Right lobe of liver (tissue), 6 donors: Measurements from ENCODE around the gene CCDC61. TPM values are rescaled to one million over a fixed set of nuclear protein-coding genes. Genes with fewer than 3 reads are reported as not detected.

Experiments used
- ATAC-seq, 4 donors: fragments of 200-7000 bp; cut with Tn5 transposase; one replicate each; pipeline ENCODE4 v1.9.1; 2020; ENCODE audit warnings: mild to moderate bottlenecking in 4 of 4, moderate library complexity in 4 of 4
- DNase-seq, 3 donors: peaks; one replicate each; pipeline ENCODE4 v3.0.0-alpha.2; 2020
- H3K27ac ChIP-seq, 3 donors: fragments of 200-600 bp; one replicate each; pipeline ENCODE4 v1.8.0; 2022
- H3K27me3 ChIP-seq, 2 donors: fragments of 200-600 bp; one replicate each; pipeline ENCODE4 v1.8.0; 2022
- H3K36me3 ChIP-seq, 4 donors: fragments of 200-600 bp; sonication (generic) in 1 of 4; one replicate each; pipeline versions ENCODE4 v1.5.1 to v1.8.0; 2017 to 2022; ENCODE audit warnings: control low read depth in 1 of 4
- H3K4me1 ChIP-seq, 4 donors: fragments of 200-600 bp; sonication (generic) in 1 of 4; one replicate each; pipeline versions ENCODE4 v1.5.1 to v1.8.0; 2017 to 2022; ENCODE audit warnings: control low read depth in 1 of 4
- H3K4me3 ChIP-seq, 3 donors: fragments of 200-600 bp; one replicate each; pipeline ENCODE4 v1.8.0; 2022
- H3K9me3 ChIP-seq, 4 donors: fragments of 200-600 bp; sonication (generic) in 1 of 4; one replicate each; pipeline versions ENCODE4 v1.5.1 to v1.8.0; 2017 to 2022; ENCODE audit warnings: control low read depth in 1 of 4
- POLR2A ChIP-seq: fragments of 450-650 bp; IDR thresholded peaks from one replicate; pipeline ENCODE4 v1.6.1; 2017; ENCODE audit warnings: antibody characterized with exemption, mild to moderate bottlenecking
- WGBS: methylation state at CpG from one replicate; pipeline ENCODE4 v1.1.6; 2018; ENCODE audit warnings: low coverage, low lambda C conversion rate; ENCODE audit not compliant: insufficient coverage; ENCODE audit errors: missing lambda C conversion rate; 5-methylcytosine and 5-hydroxymethylcytosine counted together
- intact Hi-C, 2 donors: fragments of 100-400 bp; cut with DNase I; formaldehyde crosslinking; loops; one replicate each; pipeline versions ENCODE4 v1.11.2 to v1.14.1; 2022
- total RNA-seq, 6 experiments: library from RNA; depleted of rRNA in 2 of 6; stranded (reverse); fragments of >200 nt in 2 of 6; fragmentation: NEBNext Ultra II Directional in 3 of 6; extraction: Animal tissue kit (Norgen Biotek cat#: 25700) in 3 of 6; gene quantifications; one replicate each; pipeline versions ENCODE4 v1.1.0 to v1.2.4, GENCODE V29; 2016 to 2023
- TF ChIP-seq, protein P1 (sequence below), 4 donors: fragments of 200-600 bp in 3 of 4; fragments of 450-650 bp in 1 of 4; IDR thresholded peaks; one replicate each; pipeline versions ENCODE4 v1.5.1 to v1.8.0; 2016 to 2022; ENCODE audit warnings: antibody characterized with exemption in 4 of 4, mild to moderate bottlenecking in 2 of 4
- donor health status: DM: no; HTN: yes; CAD: no.
- donor health status: DM: no; HTN: no; CAD: no.
- donor health status: DM: no; HTN: no; CAD: no.
- donor health status: DM: no; HTN: yes; CAD: no.
- donor health status: DM: no; HTN: yes; CAD: no.

CCDC61 gene
- total RNA-seq, 6 experiments from 2014 or later = 5.8 to 9.7 (median 8.1) TPM

DNA sequence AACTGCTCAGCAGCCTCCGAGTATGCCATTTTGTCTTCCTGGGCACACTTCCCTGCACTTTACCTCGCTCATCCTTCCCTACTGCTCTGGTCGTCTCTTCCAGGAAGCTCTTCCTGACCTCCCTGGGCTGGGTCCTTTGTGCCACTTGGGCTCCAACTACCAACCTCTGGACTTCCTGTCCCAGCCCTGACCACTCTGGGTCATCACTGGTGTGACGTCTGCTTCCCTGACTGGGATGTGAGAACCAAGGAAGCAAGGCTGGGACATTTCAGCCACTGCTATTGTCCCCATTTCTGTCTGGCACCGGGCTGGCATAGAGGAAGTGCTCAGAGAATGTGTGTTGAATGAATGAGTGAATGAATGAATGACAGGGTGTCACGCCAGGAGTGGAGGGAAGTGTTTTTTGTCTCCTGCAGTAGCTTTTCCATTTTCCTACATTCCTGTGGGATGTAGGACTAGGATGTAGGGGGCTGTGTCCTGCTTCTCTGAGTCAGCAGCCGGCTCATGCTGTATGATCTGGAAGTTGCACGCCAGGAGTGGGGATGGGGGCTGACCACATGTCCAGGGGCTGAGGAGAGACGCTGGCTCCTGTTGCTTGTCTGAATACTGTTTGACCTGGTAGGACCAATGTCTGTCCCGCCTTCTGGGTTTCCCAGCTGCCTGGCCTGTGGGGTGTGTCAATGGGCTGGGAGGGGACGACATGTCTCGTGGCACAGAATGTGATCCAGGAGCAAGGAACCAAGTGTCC is 36.3 kb upstream of the CCDC61 start:
- Histone ChIP-seq H3K4me1 (no peaks in the 10 kb centered on the region), H3K27me3 (no peaks in the 10 kb centered on the region), H3K36me3 (no peaks in the 10 kb centered on the region), H3K27ac (no peak overlapping the region), H3K9me3 (no peaks in the 10 kb centered on the region), H3K4me3 (no peak overlapping the region)
- TF ChIP-seq, protein P1, sequence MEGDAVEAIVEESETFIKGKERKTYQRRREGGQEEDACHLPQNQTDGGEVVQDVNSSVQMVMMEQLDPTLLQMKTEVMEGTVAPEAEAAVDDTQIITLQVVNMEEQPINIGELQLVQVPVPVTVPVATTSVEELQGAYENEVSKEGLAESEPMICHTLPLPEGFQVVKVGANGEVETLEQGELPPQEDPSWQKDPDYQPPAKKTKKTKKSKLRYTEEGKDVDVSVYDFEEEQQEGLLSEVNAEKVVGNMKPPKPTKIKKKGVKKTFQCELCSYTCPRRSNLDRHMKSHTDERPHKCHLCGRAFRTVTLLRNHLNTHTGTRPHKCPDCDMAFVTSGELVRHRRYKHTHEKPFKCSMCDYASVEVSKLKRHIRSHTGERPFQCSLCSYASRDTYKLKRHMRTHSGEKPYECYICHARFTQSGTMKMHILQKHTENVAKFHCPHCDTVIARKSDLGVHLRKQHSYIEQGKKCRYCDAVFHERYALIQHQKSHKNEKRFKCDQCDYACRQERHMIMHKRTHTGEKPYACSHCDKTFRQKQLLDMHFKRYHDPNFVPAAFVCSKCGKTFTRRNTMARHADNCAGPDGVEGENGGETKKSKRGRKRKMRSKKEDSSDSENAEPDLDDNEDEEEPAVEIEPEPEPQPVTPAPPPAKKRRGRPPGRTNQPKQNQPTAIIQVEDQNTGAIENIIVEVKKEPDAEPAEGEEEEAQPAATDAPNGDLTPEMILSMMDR (IDR thresholded peaks at IDR 0.05) = no peak
- TF ChIP-seq POLR2A = no peak
- intact Hi-C loops = no loop called here
- ATAC-seq = peak in 2 of 4 donors; percentile 9 to 31
- WGBS = 26% methylated on average over 6 of the region's 12 CpGs
- DNase-seq = no peak

DNA sequence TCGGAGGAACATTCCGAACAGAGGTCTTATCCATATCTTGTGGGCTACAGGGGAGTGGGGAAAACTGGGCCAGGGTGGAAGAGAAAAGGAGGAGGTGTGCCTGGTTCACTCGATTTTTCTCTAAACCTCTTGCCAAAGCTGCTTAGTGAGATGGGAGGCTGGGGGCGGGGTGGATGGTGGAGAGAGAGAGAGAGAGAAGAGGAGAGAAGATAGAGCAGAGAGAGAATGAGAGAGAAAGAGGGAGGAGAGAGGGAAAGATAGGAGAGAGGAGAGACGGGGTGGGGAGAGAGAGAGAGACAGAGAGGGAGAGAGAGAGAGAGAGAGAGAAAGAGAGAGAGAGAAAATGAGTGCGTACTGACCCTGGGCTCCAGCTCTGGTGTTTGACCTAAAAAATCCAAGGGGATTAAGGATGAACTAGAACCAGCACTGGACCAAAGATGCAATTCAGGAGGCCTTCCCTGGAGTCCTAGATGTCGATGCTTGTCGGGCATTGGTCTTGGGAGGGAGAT is 35.7 kb upstream of the CCDC61 start:
- TF ChIP-seq POLR2A = no peak
- TF ChIP-seq, protein P1 (IDR thresholded peaks at IDR 0.05) = no peak
- ATAC-seq = no peak

DNA sequence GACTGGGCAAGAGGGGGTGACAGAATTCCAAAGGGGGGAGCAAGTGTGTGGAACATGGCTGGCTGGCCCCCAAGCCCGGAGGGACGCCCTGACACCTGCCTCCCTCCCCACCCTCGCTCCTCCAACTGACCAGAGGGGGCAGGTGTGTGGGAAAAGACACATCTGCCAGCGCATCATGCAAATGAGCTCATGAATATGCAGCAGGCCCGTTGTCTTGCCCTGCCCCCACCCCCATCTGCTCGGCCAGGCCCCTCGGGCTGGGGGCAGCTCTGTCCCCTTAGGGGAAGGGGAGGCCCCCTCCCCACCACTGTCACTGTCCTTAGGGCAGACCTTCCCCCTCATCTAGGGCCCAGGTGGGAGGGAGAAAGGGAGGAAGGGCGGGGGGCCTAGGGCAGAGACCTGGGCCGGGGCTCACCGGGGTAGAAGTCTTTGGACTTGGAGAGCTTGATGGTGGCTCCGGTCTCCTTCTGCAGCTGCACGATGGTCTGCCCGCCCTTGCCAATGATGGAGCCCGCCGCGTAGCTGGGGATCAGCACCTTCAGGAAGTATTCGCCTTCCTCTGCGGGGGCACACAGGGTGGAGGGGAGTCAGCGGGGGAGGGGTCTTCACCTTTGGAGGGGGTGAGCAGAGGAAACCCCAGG is 34.6 kb upstream of the CCDC61 start:
- H3K9me3 ChIP-seq = no peaks in the 10 kb centered on the region
- no peak for ATAC-seq
- H3K27ac ChIP-seq = no peak overlapping the region
- TF ChIP-seq, protein P1 (IDR thresholded peaks at IDR 0.05) = no peak
- no peak for TF ChIP-seq POLR2A
- H3K36me3 ChIP-seq = no peaks in the 10 kb centered on the region
- DNase-seq = no peak
- 4% methylated on average over 6 of the region's 19 CpGs for WGBS
- H3K4me1 ChIP-seq = no peaks in the 10 kb centered on the region
- H3K27me3 ChIP-seq = no peaks in the 10 kb centered on the region
- intact Hi-C loops = no loop called here
- H3K4me3 ChIP-seq = no peak overlapping the region

More for the DNA sequence above, 35.7 kb upstream of the CCDC61 start:
- DNase-seq = no peak
- no peaks in the 10 kb centered on the region for H3K36me3 ChIP-seq
- H3K27ac ChIP-seq = no peak overlapping the region
- no peak overlapping the region for H3K4me3 ChIP-seq
- WGBS = 37% methylated on average over 8 of the region's 8 CpGs
- H3K9me3 ChIP-seq = no peaks in the 10 kb centered on the region
- intact Hi-C loops = no loop called here
- no peaks in the 10 kb centered on the region for H3K4me1 ChIP-seq
- no peaks in the 10 kb centered on the region for H3K27me3 ChIP-seq

DNA sequence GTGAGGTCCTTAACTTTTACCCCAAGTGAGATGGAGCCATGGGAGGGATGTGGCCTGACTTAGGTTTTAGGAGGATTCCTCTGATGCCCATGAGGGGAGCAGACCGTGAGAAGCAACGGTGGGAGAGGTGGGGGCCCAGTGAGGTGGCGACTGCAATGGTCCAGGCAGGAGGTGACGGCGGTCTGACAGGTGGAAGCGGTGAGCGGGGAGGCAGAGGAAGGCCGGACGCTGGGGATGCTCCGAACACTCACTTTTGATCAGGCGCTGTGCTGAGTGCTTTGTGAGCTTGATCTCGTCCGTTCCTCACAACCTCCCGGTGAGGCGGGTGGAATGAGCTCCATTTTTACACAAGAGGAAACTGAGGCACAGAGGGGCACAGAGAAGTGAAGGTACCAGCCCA is 33.2 kb upstream of the CCDC61 start:
- no peak for DNase-seq
- TF ChIP-seq POLR2A = no peak
- TF ChIP-seq, protein P1 (IDR thresholded peaks at IDR 0.05) = no peak
- ATAC-seq = no peak
- intact Hi-C loops = no loop called here
- 47% methylated on average over 10 of the region's 15 CpGs for WGBS
- Histone ChIP-seq H3K36me3 (no peaks in the 10 kb centered on the region), H3K27me3 (no peaks in the 10 kb centered on the region), H3K4me3 (no peak overlapping the region), H3K9me3 (no peaks in the 10 kb centered on the region), H3K4me1 (no peaks in the 10 kb centered on the region), H3K27ac (no peak overlapping the region)
